Retinal pigment epithelial cell (primary cell): Measurements from ENCODE around the gene AOPEP.

Experiments
- DNase-seq: peaks from one replicate; pipeline ENCODE4 v3.0.0-alpha.2; 2010; ENCODE audit warnings: low read depth
- H3K4me3 ChIP-seq: 2 replicates; pipeline ENCODE4 v1.5.1; 2011; ENCODE audit warnings: mild to moderate bottlenecking, low read length, control low read depth, moderate library complexity
- CTCF ChIP-seq: conservative IDR thresholded peaks from 2 replicates; pipeline ENCODE4 v1.5.1; 2011; ENCODE audit warnings: low read depth, low read length, control low read depth, inconsistent platforms

Gene AOPEP

GRCh38 chr9:94786586-94786985 is 60.1 kb downstream of the AOPEP start:
- DNase-seq: no peak
- no peak for TF ChIP-seq CTCF
- H3K4me3 ChIP-seq: no peak overlapping the region

GRCh38 chr9:94787266-94787665 is 60.8 kb downstream of the AOPEP start:
- no peak overlapping the region for H3K4me3 ChIP-seq
- no peak for DNase-seq
- TF ChIP-seq CTCF: no peak

- TF ChIP-seq CTCF: no peak
- H3K4me3 ChIP-seq: no peak overlapping the region
- no peak for DNase-seq
Measured at GRCh38 chr9:94788570-94789105, 62.1 kb downstream of the AOPEP start.

- DNase-seq: no peak
- no peak overlapping the region for H3K4me3 ChIP-seq
- no peak for TF ChIP-seq CTCF
Measured at GRCh38 chr9:94791435-94791834, 64.9 kb downstream of the AOPEP start.

GRCh38 chr9:94792511-94792910 is 66.0 kb downstream of the AOPEP start:
- no peak overlapping the region for H3K4me3 ChIP-seq
- peak; percentile 58 for DNase-seq
- no peak for TF ChIP-seq CTCF

GRCh38 chr9:94794476-94795167 is 68.1 kb downstream of the AOPEP start:
- H3K4me3 ChIP-seq: no peak overlapping the region
- no peak for TF ChIP-seq CTCF
- no peak for DNase-seq

- H3K4me3 ChIP-seq: no peak overlapping the region
- DNase-seq: no peak
- TF ChIP-seq CTCF: no peak
Measured at GRCh38 chr9:94796687-94797086, 70.2 kb downstream of the AOPEP start.
